Lower leg skin (tissue), 4 donors: ENCODE data around the gene YTHDC1. TPM values are rescaled to one million over a fixed set of nuclear protein-coding genes. Genes with fewer than 3 reads are reported as not detected.

Experiments used
- DNase-seq, 2 donors: peaks; one replicate each; pipeline ENCODE4 v3.0.0-alpha.2; 2019; ENCODE audit warnings: low spot score in 2 of 2
- H3K4me3 ChIP-seq: fragments of 200-600 bp; sonication (generic); 2 replicates; pipeline ENCODE4 v1.5.1; 2017; ENCODE audit warnings: mild to moderate bottlenecking, low read depth; ENCODE audit not compliant: poor library complexity, severe bottlenecking
- CTCF ChIP-seq, 3 donors: fragments of 450-650 bp; IDR thresholded peaks; one replicate each; pipeline ENCODE4 v1.5.1; 2016; ENCODE audit warnings: antibody characterized with exemption in 3 of 3, mild to moderate bottlenecking in 3 of 3, moderate library complexity in 2 of 3
- POLR2A ChIP-seq, 2 donors: fragments of 450-650 bp; IDR thresholded peaks; one replicate each; pipeline ENCODE4 v1.6.1; 2016 to 2017; ENCODE audit warnings: antibody characterized with exemption in 2 of 2, mild to moderate bottlenecking in 1 of 2, moderate library complexity in 1 of 2
- WGBS, 2 donors: methylation state at CpG; one replicate each; pipeline ENCODE4 v1.1.5; 2018; 5-methylcytosine and 5-hydroxymethylcytosine counted together
- intact Hi-C: fragments of 100-400 bp; cut with DNase I; formaldehyde crosslinking; loops from one replicate; pipeline ENCODE4 v1.15.0; 2023; ENCODE audit warnings: low total_unique reads
- total RNA-seq, 4 donors: library from RNA; depleted of rRNA; stranded (reverse); fragments of >200 nt; gene quantifications; one replicate each; pipeline ENCODE4 v1.1.0, GENCODE V29; 2016

Gene YTHDC1
- total RNA-seq, 4 donors from 2014 or later: 57.1 to 117 (median 88.0) TPM

GRCh38 chr4:68272380-68272779 is 77.5 kb downstream of the YTHDC1 start:
- no peak for TF ChIP-seq POLR2A (IDR thresholded peaks at IDR 0.05)
- no peak for TF ChIP-seq CTCF (IDR thresholded peaks at IDR 0.05)
- H3K4me3 ChIP-seq: no peak overlapping the region
- no peak for DNase-seq
- 48 to 53% methylated on average over 2 of the region's 2 CpGs for WGBS, 2 donors
- intact Hi-C loops: loop anchor here (5.0 kb wide), 1 partner anchor 105 kb away; no protein-coding TSS in a partner anchor

- WGBS, 2 donors: 17 to 19% methylated on average over 11 of the region's 11 CpGs
- no peak overlapping the region for H3K4me3 ChIP-seq
- TF ChIP-seq CTCF (IDR thresholded peaks at IDR 0.05) (no peak), POLR2A (IDR thresholded peaks at IDR 0.05) (no peak)
- no peak for DNase-seq
- intact Hi-C loops: loop anchor here (5.0 kb wide), 1 partner anchor 105 kb away; no protein-coding TSS in a partner anchor
Measured at GRCh38 chr4:68271851-68272357, 78.0 kb downstream of the YTHDC1 start.

GRCh38 chr4:68267433-68267944 is 82.4 kb downstream of the YTHDC1 start:
- no peak overlapping the region for H3K4me3 ChIP-seq
- no peak for DNase-seq
- WGBS, 2 donors: 54 to 55% methylated on average over 2 of the region's 2 CpGs
- TF ChIP-seq CTCF (IDR thresholded peaks at IDR 0.05) (no peak), POLR2A (IDR thresholded peaks at IDR 0.05) (no peak)
- intact Hi-C loops: no loop called here

GRCh38 chr4:68264875-68265565 is 84.9 kb downstream of the YTHDC1 start:
- DNase-seq: no peak
- no peak for TF ChIP-seq POLR2A (IDR thresholded peaks at IDR 0.05)
- no peak for TF ChIP-seq CTCF (IDR thresholded peaks at IDR 0.05)
- H3K4me3 ChIP-seq: no peak overlapping the region
- intact Hi-C loops: no loop called here
- WGBS, 2 donors: 68 to 74% methylated on average over 3 of the region's 3 CpGs

Other genes starting within 250 kb of the YTHDC1 start
- 10 to 100 TPM; 12.6 to 29.7 (median 20.1) TPM for gene TMPRSS11F, start 220.2 kb downstream of the YTHDC1 start, total RNA-seq
- not detected for gene TMPRSS11B, start 104.4 kb downstream of the YTHDC1 start, total RNA-seq
- 10 to 100 TPM in 1 of 4 donors, 1 to 10 TPM in 3; 2.3 to 11.9 (median 6.4) TPM for gene TMPRSS11E, start 97.4 kb upstream of the YTHDC1 start, total RNA-seq
- gene UGT2B17, start 226.2 kb upstream of the YTHDC1 start, total RNA-seq: not detected